Activated naive CD8-positive, alpha-beta T cell treated with anti-CD3 and anti-CD28 coated beads for 36 hours (primary cell): ENCODE results near the gene RNASEH2C. TPM values are rescaled to one million over a fixed set of nuclear protein-coding genes. Genes with fewer than 3 reads are reported as not detected.

Source experiments
- DNase-seq: peaks from one replicate; pipeline ENCODE4 v3.0.0; 2021
- H3K27ac Mint-ChIP-seq: one replicate; pipeline ENCODE4 v1.8.0; 2022; ENCODE audit warnings: mild to moderate bottlenecking, moderate library complexity, mixed read lengths
- H3K27me3 Mint-ChIP-seq: one replicate; pipeline ENCODE4 v1.8.0; 2022; ENCODE audit warnings: mild to moderate bottlenecking, mixed read lengths
- H3K36me3 Mint-ChIP-seq: one replicate; pipeline ENCODE4 v1.8.0; 2021; ENCODE audit warnings: mild to moderate bottlenecking, mixed read lengths
- H3K4me1 Mint-ChIP-seq: one replicate; pipeline ENCODE4 v1.8.0; 2021; ENCODE audit warnings: mixed read lengths
- H3K4me3 Mint-ChIP-seq: one replicate; pipeline ENCODE4 v1.8.0; 2022; ENCODE audit warnings: mild to moderate bottlenecking, moderate library complexity, mixed read lengths
- H3K9me3 Mint-ChIP-seq: one replicate; pipeline ENCODE4 v1.8.0; 2022; ENCODE audit warnings: mixed read lengths
- total RNA-seq, 2 experiments: library from RNA; stranded (reverse); gene quantifications; one replicate each; pipeline ENCODE4 v1.2.3, GENCODE V29; 2021

The RNASEH2C gene
- total RNA-seq, 2 experiments from 2014 or later, result 104 to 108 TPM

DNA sequence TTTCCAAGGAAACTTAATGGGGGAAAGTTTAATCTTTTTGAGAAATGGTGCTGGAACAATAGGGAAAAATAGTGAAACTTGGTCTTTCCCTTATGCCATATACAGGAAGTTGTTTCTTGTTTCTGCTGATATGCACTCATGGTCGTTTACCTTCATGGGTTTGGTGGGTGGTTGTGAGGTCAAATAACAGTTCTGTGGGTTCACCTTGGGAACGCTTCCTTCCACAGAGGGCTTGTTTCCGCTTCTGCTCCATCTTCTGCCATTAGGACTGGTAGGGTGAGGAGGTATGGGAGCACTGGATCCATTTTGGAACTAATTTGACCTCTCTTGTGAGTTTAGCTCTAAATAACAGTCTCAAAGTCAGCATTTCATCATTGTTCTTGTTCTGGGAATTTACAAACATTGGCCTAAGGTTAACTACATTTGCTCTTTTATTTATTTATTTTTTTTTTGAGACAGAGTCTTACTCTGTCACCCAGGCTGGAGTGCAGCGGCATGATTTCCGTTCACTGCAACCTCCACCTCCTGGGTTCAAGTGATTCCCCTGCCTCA lies 40.3 kb downstream of the RNASEH2C start:
- Mint-ChIP-seq H3K27me3 (no peaks in the 10 kb centered on the region), H3K4me1 (no peaks in the 10 kb centered on the region), H3K9me3 (no peaks in the 10 kb centered on the region), H3K27ac (no peak overlapping the region), H3K4me3 (no peak overlapping the region), H3K36me3 (no peaks in the 10 kb centered on the region)
- DNase-seq, result no peak

DNA sequence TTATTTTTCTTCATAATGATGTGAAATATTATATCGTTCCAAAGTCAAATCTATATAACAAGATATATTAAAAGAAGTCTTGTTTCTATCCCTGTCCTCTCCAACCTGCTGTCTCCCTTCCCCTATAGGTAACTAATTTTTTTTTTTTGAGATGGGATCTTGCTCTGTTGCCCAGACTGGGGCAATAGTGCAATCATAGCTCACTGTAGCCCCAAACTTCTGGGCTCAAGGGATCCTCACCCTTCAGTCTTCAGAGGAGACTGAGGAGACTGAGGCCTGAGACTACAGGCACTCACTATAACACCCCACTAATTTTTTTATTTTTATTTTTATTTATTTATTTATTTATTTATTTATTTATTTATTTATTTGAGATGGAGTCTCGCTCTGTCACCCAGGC lies 47.6 kb downstream of the RNASEH2C start:
- Mint-ChIP-seq H3K4me1 (peaks cover 6% of the 10 kb centered on the region), H3K9me3 (no peaks in the 10 kb centered on the region), H3K4me3 (no peak overlapping the region), H3K27ac (no peak overlapping the region), H3K36me3 (no peaks in the 10 kb centered on the region), H3K27me3 (no peaks in the 10 kb centered on the region)
- no peak for DNase-seq

GRCh38 chr11:65672180-65672860 lies 48.3 kb downstream of the RNASEH2C start:
- Mint-ChIP-seq H3K4me3 (no peak overlapping the region), H3K27ac (no peak overlapping the region), H3K36me3 (no peaks in the 10 kb centered on the region), H3K9me3 (no peaks in the 10 kb centered on the region), H3K27me3 (no peaks in the 10 kb centered on the region), H3K4me1 (peaks cover 6% of the 10 kb centered on the region)
- no peak for DNase-seq

Other genes starting within 250 kb of the RNASEH2C start
- gene MALAT1, start 221.8 kb downstream of the RNASEH2C start, total RNA-seq, result 1,000 to 10,000 TPM; 2,463 to 2,829 TPM
- 10 to 100 TPM; 70.5 to 80.3 TPM for gene SCYL1, start 195.7 kb downstream of the RNASEH2C start, total RNA-seq
- gene LTBP3, start 162.4 kb downstream of the RNASEH2C start, total RNA-seq, result 10 to 100 TPM; 35.5 to 36.0 TPM
- gene ZNRD2, start 150.3 kb downstream of the RNASEH2C start, total RNA-seq, result 10 to 100 TPM; 59.1 to 63.3 TPM
- gene FAM89B, start 148.3 kb downstream of the RNASEH2C start, total RNA-seq, result 10 to 100 TPM; 13.6 to 15.0 TPM
- 10 to 100 TPM; 55.7 to 60.0 TPM for gene EHBP1L1, start 144.7 kb downstream of the RNASEH2C start, total RNA-seq
- gene KCNK7, start 125.0 kb downstream of the RNASEH2C start, total RNA-seq, result under 1 TPM; 0.37 to 0.62 TPM
- 10 to 100 TPM; 51.2 to 54.8 TPM for gene MAP3K11, start 106.6 kb downstream of the RNASEH2C start, total RNA-seq
- 10 to 100 TPM; 40.9 to 42.6 TPM for gene PCNX3, start 105.0 kb downstream of the RNASEH2C start, total RNA-seq
- gene SIPA1, start 82.7 kb downstream of the RNASEH2C start, total RNA-seq, result 100 to 1,000 TPM; 123 to 127 TPM
- 10 to 100 TPM; 69.6 to 71.6 TPM for gene RELA, start 57.9 kb downstream of the RNASEH2C start, total RNA-seq
- 10 to 100 TPM; 65.0 to 65.4 TPM for gene KAT5, start 8.5 kb downstream of the RNASEH2C start, total RNA-seq
- gene AP5B1, start 60.2 kb upstream of the RNASEH2C start, total RNA-seq, result 10 to 100 TPM; 20.4 to 20.6 TPM
- gene OVOL1, start 66.3 kb upstream of the RNASEH2C start, total RNA-seq, result under 1 TPM; 0.42 to 0.45 TPM
- 1 to 10 TPM; 2.4 to 3.3 TPM for gene SNX32, start 113.2 kb upstream of the RNASEH2C start, total RNA-seq
- gene CFL1, start 137.4 kb upstream of the RNASEH2C start, total RNA-seq, result 1,000 to 10,000 TPM; 1,050 to 1,075 TPM
- gene MUS81, start 139.6 kb upstream of the RNASEH2C start, total RNA-seq, result 10 to 100 TPM; 64.0 to 67.4 TPM
- 1 to 10 TPM; 8.5 to 8.9 TPM for gene EFEMP2, start 152.0 kb upstream of the RNASEH2C start, total RNA-seq
- gene CTSW, start 159.0 kb upstream of the RNASEH2C start, total RNA-seq, result 10 to 100 TPM; 39.3 to 41.5 TPM
- gene FIBP, start 167.7 kb upstream of the RNASEH2C start, total RNA-seq, result 100 to 1,000 TPM; 113 to 114 TPM
- 10 to 100 TPM; 78.5 to 81.3 TPM for gene CCDC85B, start 169.9 kb upstream of the RNASEH2C start, total RNA-seq
- gene FOSL1, start 179.6 kb upstream of the RNASEH2C start, total RNA-seq, result 10 to 100 TPM; 15.8 to 16.0 TPM
- gene C11orf68, start 198.3 kb upstream of the RNASEH2C start, total RNA-seq, result 10 to 100 TPM; 16.8 to 16.9 TPM
- 100 to 1,000 TPM; 108 to 109 TPM for gene DRAP1, start 198.6 kb upstream of the RNASEH2C start, total RNA-seq
- gene TSGA10IP, start 224.7 kb upstream of the RNASEH2C start, total RNA-seq, result not detected
- 10 to 100 TPM; 59.6 to 62.6 TPM for gene SART1, start 240.9 kb upstream of the RNASEH2C start, total RNA-seq